Stimulated activated memory B cell treated with anti-CD40 and anti-IgM and Interleukin-4, amounts not matched to agents 10 μg/mL and 1 μg/mL and 100 μg/mL, for 72 hours (primary cell): Measurements from ENCODE around the gene RPS19.
"Not testable (repeated sequence)": the region's sequence is repeated elsewhere in the genome, so short reads cannot be mapped to it uniquely, and the experiment has no call there.

ENCODE experiments used
- ATAC-seq: fragments of 150-1000 bp; cut with Tn5 transposase; 2 replicates; pipeline ENCODE4 v1.10.0; 2021
- H3K27ac Mint-ChIP-seq: one replicate; pipeline ENCODE4 v1.8.0; 2022; ENCODE audit warnings: mild to moderate bottlenecking, mixed read lengths
- H3K27me3 Mint-ChIP-seq: one replicate; pipeline ENCODE4 v1.8.0; 2022; ENCODE audit warnings: mixed read lengths
- H3K36me3 Mint-ChIP-seq: one replicate; pipeline ENCODE4 v1.8.0; 2022; ENCODE audit warnings: mixed read lengths
- H3K4me1 Mint-ChIP-seq: one replicate; pipeline ENCODE4 v1.8.0; 2022; ENCODE audit warnings: mixed read lengths
- H3K4me3 Mint-ChIP-seq: one replicate; pipeline ENCODE4 v1.8.0; 2022; ENCODE audit warnings: mild to moderate bottlenecking, moderate library complexity, mixed read lengths
- H3K9me3 Mint-ChIP-seq: one replicate; pipeline ENCODE4 v1.8.0; 2022; ENCODE audit warnings: mixed read lengths

Gene RPS19

DNA sequence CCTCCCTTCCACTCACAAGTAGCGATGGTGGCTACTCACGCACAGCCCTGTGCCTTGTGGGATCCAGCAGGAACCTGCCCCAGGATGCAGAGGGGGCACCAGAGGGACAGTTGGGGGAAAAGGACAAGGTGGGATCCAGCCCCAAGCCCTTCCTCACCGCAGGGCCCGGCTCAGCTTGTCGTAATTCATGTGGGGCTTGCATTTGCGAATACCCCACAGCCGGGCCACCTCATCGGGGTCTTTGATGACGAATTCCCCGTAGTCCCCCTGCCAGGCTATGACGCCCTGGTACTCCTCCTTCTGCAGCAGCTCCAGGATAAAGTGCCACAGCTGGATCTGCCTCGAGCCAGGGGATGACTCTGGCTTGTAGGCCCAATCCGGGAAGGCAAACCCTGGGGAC, 49.7 kb downstream of the RPS19 start:
- ATAC-seq, result no peak
- Mint-ChIP-seq H3K27me3 (peaks cover 13% of the 10 kb centered on the region), H3K27ac (no peak overlapping the region), H3K4me3 (no peak overlapping the region), H3K4me1 (peaks cover 69% of the 10 kb centered on the region), H3K36me3 (peaks cover 35% of the 10 kb centered on the region), H3K9me3 (no peaks in the 10 kb centered on the region)

DNA sequence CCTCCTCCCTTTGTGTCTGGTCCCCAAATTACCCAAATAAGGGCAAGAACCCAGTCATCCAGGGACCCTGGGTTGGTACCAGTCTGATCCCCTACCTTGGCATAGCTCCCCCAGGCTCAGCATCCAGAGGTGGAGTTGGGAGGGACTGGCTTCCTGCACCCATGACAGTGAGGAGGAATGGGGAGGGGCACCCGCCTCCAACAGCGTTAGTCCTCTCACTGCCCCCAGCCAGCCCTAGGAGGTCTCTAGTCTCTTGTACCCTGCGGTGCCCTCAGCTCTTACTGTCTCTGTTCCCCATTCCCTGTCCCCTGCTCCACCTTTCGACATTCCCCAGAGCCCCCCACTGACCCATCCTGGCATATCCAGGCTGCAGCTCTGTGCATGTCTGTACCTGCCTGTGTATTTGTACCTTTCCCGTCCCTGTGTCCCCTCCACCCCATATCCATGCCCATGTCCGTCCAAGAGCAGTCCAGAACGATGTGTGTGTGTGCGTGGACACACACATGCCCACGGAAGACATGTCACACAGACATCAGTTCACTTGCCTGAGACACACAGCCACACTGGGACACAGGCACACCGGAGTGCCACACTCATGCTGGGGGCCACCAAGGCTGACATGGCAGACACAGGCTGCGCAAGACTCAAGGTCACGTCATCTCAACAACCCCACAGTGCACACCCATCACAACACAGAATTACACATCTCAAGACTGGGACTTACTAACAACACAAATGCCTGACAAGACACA, 50.4 kb downstream of the RPS19 start:
- no peak overlapping the region for H3K4me3 Mint-ChIP-seq

DNA sequence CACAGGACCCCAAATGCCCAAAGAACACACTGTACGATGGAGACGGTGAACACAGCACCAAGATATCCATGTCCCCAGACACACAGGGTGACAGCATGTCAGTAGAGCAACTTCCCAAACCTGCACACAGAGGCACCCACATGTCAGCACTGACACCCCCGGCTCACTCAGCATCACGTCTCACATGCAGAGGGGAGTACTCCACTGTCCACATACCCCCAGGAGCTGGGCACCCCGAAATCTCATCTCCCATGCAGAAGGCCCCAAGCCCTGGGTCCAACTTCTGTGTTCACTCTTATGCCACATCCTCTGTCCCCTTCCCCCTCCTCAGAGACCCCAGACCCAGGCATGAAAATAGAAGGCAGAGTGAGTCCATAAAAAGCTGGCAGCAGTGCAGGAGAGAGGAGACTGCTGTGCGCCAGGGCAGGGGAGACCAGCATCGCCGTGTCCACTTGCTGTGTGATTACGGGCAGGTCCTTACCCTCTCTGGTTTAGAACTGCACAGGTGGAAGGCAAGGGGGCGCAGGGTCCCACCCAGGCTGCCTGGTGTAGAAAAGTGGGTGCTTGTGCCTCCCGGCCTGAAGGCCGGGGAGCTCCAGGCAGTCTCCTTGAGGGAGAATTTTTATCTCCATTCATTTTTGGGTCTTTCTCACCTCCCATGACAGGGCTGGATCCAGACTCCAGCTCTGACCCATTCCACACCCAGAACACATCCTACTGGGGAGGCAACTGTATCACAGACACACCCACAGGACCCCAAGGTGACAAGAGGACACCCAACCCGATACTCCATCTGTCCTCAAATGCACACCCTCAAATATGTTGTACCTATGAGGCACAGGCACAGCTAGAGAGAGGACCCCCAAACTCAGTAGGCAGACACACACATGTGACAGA, 51.2 kb downstream of the RPS19 start:
- ATAC-seq, result no peak
- no peak overlapping the region for H3K27ac Mint-ChIP-seq
- H3K4me3 Mint-ChIP-seq, result no peak overlapping the region
- H3K36me3 Mint-ChIP-seq, result peaks cover 19% of the 10 kb centered on the region
- peaks cover 13% of the 10 kb centered on the region for H3K27me3 Mint-ChIP-seq
- no peaks in the 10 kb centered on the region for H3K9me3 Mint-ChIP-seq
- peaks cover 55% of the 10 kb centered on the region for H3K4me1 Mint-ChIP-seq

More for the DNA sequence above, 50.4 kb downstream of the RPS19 start:
- no peak for ATAC-seq
- H3K27ac Mint-ChIP-seq, result no peak overlapping the region
- H3K36me3 Mint-ChIP-seq, result peaks cover 28% of the 10 kb centered on the region
- H3K27me3 Mint-ChIP-seq, result peaks cover 13% of the 10 kb centered on the region
- no peaks in the 10 kb centered on the region for H3K9me3 Mint-ChIP-seq
- H3K4me1 Mint-ChIP-seq, result peaks cover 63% of the 10 kb centered on the region

DNA sequence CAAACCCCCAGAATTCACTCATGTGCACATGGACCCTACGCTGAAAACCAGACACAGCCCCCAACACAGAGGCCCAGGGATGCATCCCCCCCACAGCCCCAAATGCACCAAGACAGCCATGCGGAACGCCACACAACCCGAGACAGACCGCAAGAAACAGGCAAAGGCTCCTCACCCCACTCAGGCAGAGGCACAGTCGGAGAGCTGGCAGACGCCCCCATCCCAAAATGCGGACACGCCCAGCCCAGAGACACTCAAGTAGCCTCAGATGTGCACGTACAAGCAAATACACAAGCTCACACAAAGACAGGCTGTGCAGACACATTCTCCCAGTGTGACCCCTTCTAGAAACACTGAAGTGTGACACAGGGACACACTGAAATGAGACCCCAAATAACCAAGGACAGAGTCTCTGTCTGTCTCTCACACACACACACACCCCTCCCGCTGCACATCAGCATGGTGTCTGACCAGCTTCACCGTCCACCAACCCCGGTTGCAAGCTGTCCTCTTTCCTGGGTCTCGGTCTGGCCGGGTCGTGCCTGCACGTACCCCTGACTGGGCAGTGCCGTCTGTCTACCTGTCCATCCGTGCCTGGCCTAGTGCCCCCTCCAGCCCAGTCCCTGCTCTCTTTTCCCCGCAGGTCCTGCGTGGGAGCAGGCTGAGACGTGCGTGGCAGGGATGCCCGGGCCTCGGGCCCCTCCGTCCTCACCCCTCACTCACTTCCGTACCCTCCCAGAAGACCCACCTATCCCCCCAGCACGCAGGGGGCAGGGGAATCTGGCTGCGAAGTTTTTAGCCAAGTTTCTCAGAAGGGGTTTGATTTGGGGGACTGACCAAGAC, 52.1 kb downstream of the RPS19 start:
- H3K27me3 Mint-ChIP-seq, result peaks cover 13% of the 10 kb centered on the region
- H3K4me1 Mint-ChIP-seq, result peaks cover 48% of the 10 kb centered on the region
- no peak for ATAC-seq
- H3K27ac Mint-ChIP-seq, result no peak overlapping the region
- peaks cover 11% of the 10 kb centered on the region for H3K36me3 Mint-ChIP-seq
- H3K9me3 Mint-ChIP-seq, result no peaks in the 10 kb centered on the region
- no peak overlapping the region for H3K4me3 Mint-ChIP-seq

DNA sequence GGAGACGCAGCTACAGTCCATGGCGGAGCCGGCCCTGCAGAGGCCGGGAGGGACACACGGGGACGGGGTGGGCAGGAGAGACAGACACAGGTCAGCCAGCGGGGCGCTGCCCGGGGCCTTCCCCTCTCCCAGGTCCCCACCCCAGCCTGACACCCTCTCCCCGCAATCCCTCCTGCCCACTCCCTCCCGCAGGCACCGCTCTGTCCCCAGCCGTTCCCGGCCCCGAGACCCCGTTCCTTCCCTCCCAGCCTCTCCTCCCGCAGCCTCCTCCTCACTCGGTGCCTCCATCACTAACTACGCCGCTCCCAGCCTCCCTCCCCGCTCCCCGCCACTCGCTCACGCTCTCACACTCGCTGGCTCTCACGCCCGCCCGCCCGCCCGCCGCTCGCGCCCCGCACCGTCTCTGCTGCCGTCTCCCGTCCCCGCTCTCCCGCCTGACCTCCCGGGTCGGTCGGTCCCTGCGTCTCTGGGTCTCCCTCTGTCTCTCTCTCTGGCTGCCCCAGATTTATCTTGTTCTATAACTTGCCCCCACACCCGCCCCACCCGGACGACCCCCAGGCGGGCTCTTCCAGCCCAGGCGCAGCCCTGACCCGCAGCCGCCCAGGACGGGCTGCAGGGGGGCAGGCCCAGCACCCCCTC, 53.0 kb downstream of the RPS19 start:
- Mint-ChIP-seq H3K36me3 (peaks cover 6% of the 10 kb centered on the region), H3K27me3 (peaks cover 13% of the 10 kb centered on the region), H3K4me1 (peaks cover 47% of the 10 kb centered on the region), H3K9me3 (no peaks in the 10 kb centered on the region), H3K27ac (no peak overlapping the region), H3K4me3 (no peak overlapping the region)
- peak; percentile 40 for ATAC-seq

DNA sequence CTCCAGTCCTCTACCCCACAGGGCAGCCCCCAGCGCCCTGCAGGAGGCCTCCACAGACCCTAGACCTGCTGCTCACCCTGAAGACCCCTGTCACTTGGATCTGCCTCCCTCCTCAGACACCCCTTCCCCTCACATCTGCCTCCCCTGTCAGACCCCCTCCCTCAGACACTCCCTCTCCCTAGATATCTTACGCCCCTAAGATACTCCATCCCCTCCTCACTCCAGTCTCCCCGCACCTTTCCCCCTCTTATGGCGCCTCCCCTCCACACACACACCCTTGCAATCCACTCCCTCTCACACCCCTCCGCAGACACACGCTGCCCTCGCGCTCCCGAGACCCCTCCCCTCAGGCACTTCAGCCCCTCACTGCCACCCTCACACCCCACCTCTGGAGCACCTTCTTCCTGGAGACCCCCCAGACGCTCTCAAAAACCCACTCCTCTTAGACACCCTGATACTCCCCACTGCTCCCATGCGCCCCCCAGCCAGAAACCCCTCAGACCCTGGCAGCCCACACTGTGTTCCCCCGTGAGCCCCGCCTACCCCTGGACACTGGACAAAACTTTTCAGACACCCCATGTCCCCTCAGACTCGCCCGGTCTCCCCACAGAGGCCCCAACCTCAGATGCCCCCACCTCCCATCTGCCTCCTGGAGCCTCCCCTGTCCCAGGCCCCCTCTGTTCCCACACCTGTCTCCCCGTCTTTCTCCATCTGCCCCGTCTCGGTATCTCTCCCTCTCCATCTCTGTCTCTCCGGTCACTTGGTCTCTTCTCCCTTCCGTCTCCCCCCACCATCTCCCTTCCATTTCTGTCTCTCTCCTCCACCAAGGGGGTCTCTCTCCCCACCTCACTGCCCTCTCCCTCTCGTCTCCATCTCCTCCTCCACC, 53.7 kb downstream of the RPS19 start:
- H3K4me3 Mint-ChIP-seq, result peak overlapping the region; percentile 0

DNA sequence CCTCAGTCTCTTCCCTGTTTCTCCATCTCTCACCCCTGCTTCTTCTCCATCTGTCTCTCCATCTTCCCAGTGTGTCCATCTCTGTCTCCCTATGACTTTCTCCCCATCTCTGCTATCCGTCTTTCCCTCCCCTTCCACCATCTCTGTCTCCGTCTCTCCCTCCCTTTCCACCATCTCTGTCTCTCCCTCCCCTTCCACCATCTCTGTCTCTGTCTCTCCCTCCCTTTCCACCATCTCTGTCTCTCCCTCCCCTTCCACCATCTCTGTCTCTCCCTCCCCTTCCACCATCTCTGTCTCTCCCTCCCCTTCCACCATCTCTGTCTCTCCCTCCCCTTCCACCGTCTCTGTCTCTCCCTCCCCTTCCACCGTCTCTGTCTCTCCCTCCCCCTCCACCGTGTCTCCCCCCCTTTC, 54.4 kb downstream of the RPS19 start:
- Mint-ChIP-seq H3K27me3 (peaks cover 13% of the 10 kb centered on the region), H3K4me1 (peaks cover 40% of the 10 kb centered on the region), H3K4me3 (peak overlapping the region; percentile 0), H3K27ac (peak overlapping the region; percentile 7)
- not testable (repeated sequence) for H3K9me3 Mint-ChIP-seq, ATAC-seq, H3K36me3 Mint-ChIP-seq

More for the DNA sequence above, 53.7 kb downstream of the RPS19 start:
- Mint-ChIP-seq H3K36me3 (peaks cover 3% of the 10 kb centered on the region), H3K27ac (peak overlapping the region; percentile 7), H3K9me3 (no peaks in the 10 kb centered on the region), H3K27me3 (peaks cover 13% of the 10 kb centered on the region), H3K4me1 (peaks cover 45% of the 10 kb centered on the region)
- no peak for ATAC-seq

DNA sequence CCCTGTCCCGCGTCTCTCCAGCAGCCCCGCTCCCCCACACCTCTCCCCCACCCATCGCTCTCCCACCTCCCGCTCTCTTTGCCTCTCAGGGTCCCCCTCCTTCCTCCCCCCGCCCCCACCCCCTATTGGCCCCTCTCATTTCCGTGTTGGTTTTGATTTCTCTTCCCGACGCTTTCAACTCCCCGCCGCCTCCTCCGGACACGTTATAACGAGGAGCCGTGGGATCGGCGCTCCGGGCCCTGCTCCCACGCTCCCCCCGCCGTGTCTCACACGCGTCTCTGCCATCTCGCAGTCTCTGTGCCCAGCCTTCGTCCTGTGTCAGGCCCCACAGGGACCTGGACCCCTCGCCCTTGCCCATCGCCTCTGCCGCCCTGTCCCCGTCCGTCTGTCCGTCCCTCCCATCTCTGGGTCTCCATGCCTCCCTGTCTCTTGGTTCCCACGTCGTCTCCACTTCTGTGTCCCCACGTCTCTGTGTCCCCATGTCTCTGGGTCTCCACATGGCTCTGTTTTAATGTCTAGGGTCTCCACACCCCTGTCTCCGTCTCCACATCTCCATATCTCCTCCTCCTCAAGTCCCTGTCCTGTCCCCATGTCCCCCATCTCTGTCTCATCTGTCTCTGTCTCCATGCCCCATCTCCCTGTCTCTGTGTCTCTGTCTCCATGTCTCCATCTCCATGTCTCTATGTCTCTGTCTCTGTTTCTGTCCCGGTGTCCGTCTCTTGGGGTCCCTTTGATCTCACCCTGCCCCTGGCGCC, 55.1 kb downstream of the RPS19 start:
- H3K27me3 Mint-ChIP-seq, result peaks cover 13% of the 10 kb centered on the region
- peaks cover 39% of the 10 kb centered on the region for H3K4me1 Mint-ChIP-seq
- H3K27ac Mint-ChIP-seq, result no peak overlapping the region
- H3K36me3 Mint-ChIP-seq, result no peaks in the 10 kb centered on the region
- no peak for ATAC-seq
- H3K9me3 Mint-ChIP-seq, result no peaks in the 10 kb centered on the region
- no peak overlapping the region for H3K4me3 Mint-ChIP-seq

DNA sequence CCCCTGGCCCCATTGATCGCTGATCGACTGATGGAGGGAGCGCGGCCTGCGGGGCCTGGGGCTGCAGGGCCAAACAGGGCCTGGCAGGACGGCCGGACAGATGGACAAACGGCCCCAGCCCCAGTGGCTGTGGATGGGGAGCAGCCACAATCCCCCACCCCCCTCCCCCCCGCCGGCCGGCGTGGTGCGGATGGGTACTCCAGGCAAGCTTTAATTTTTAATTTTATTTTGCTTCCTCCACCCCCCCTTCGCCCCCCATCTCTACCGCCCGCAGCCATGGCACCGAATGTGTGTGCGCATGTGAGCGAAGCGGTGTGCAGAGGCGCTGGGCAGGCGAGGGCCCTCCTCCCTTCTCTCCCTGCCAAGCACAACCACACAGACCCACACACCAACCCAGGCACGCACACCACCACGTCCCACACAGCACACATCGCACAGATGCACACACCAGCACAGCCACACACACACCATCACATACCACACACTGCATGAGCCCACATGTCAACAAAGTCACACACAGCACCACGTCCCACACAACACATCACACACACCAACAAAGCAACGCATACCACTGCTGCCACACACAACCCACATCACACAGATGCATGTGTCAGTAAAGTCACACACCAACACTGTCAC, 55.8 kb downstream of the RPS19 start:
- no peak for ATAC-seq
- Mint-ChIP-seq H3K9me3 (no peaks in the 10 kb centered on the region), H3K4me3 (no peak overlapping the region), H3K4me1 (peaks cover 34% of the 10 kb centered on the region), H3K36me3 (no peaks in the 10 kb centered on the region), H3K27me3 (peaks cover 14% of the 10 kb centered on the region), H3K27ac (no peak overlapping the region)

DNA sequence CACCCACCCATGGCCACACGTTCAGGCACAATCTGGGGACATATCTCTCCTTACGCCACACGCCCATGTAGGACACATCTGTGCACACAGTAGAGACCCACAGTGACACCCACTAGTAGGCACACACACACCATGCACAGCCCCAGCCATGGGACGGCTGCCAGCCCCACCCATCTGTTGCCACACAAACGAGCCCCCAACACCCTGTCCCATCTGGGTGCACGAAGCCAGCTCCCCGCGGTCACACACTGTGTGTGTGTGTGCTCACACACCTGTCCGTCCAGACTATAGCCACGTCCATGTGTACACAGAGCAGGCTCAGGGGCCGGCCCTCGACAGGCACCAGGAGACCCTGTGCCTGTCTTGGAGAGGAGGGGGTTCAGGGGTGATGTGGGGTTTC, 57.6 kb downstream of the RPS19 start:
- no peaks in the 10 kb centered on the region for H3K36me3 Mint-ChIP-seq
- H3K27ac Mint-ChIP-seq, result no peak overlapping the region
- H3K9me3 Mint-ChIP-seq, result no peaks in the 10 kb centered on the region
- no peak for ATAC-seq
- peaks cover 32% of the 10 kb centered on the region for H3K4me1 Mint-ChIP-seq
- H3K4me3 Mint-ChIP-seq, result no peak overlapping the region
- peaks cover 22% of the 10 kb centered on the region for H3K27me3 Mint-ChIP-seq

DNA sequence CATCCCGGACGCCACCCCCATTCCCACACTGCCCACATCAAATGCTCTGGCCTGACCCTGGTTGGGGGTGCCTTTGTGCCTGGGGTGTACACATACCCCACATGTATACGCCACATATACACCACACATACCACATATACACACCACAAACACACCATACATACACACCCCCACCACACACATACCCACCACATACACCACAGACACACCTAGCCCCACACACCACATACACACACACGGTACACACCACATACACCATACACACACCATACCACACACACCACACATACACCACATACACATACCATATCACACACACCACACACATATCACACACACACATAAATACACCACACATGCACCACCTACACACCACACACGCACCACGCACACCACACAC, 58.0 kb downstream of the RPS19 start:
- no peak for ATAC-seq
- Mint-ChIP-seq H3K4me1 (peaks cover 34% of the 10 kb centered on the region), H3K27me3 (peaks cover 22% of the 10 kb centered on the region), H3K36me3 (peaks cover under 1% of the 10 kb centered on the region), H3K4me3 (no peak overlapping the region), H3K27ac (no peak overlapping the region), H3K9me3 (no peaks in the 10 kb centered on the region)

DNA sequence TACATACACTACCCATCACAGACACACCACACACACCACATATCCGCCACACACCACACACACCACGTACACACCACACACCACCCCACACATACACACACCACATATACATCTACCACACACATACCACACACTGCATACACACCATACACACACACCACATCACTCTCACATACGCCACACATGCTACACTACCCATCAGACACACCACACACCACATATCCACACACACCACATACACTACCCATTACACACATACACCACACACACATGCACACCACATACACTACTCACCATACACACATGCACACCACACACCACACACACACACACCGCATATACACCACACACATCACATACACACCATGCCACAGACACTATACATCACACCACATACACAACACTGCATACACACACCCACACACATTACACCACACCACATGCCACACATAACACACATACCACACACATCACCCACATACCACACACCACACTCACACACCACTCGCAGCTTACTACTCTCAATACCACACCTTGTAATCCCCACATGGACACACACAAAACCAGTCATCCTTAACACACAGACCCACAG, 58.7 kb downstream of the RPS19 start:
- H3K4me3 Mint-ChIP-seq, result no peak overlapping the region
- no peak overlapping the region for H3K27ac Mint-ChIP-seq
- H3K36me3 Mint-ChIP-seq, result peaks cover 4% of the 10 kb centered on the region
- no peaks in the 10 kb centered on the region for H3K9me3 Mint-ChIP-seq
- H3K4me1 Mint-ChIP-seq, result peaks cover 34% of the 10 kb centered on the region
- H3K27me3 Mint-ChIP-seq, result peaks cover 29% of the 10 kb centered on the region
- ATAC-seq, result no peak
